ENCODE measurements around the gene KIFAP3. TPM values are rescaled to one million over a fixed set of nuclear protein-coding genes. Genes with fewer than 3 reads are reported as not detected.
A peak's percentile ranks its signal among the peaks of the same experiment; 100 is the strongest.

KIFAP3 gene
- total RNA-seq, 1 experiment from 2014 or later: 20.0 TPM

DNA sequence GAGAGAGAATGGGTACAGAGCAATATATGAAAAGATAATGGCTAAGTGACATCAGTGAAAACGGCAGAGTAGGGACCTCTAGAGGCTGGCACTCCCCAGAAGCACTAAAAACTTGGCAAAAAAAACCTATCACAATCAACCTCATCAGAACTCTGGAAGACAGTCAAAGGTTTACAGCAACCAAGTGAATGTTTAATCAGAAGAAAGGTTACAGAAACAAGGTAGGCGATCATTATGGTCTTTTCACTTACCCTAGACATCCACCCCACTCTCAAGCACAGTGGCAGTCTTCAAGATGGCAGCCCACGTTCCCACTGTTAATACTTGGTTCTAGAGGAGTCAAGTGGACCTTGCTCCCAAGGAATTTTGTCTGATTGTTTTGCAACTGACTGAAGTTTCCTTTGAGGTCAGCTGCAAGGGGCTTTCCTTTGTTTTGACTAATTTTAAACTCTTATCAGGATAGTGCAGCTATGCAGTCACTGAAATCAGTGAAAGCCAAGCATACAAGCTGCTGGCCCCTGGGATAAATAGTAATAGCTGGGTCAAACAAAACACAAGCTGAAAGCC, 7.2 kb downstream of the KIFAP3 start:
- ChIA-PET POLR2A (no interaction called here), CTCF (no interaction called here)
- Histone ChIP-seq H3K36me3 (ENCODE audit: control insufficient read depth, insufficient read depth, low read length) (no peaks in the 10 kb centered on the region), H3K27ac (ENCODE audit: low read length) (peak overlapping the region; percentile 35; the same call in 1 of the 2 replicates), H3K4me3 (ENCODE audit: low read depth in 2 of 2, low read length in 2 of 2) (no peak overlapping the region), H3K9me3 (ENCODE audit: control insufficient read depth, insufficient read depth, low read depth, low read length) (no peaks in the 10 kb centered on the region; the same call in 1 of the 2 replicates), H3K27me3 (ENCODE audit: control insufficient read depth, insufficient read depth, low read length) (no peaks in the 10 kb centered on the region), H3K4me1 (ENCODE audit: control insufficient read depth, insufficient read depth, low read length) (no peaks in the 10 kb centered on the region)
- no TSS peak for BruUV-seq (replicated peaks)
- TF ChIP-seq, protein P1, sequence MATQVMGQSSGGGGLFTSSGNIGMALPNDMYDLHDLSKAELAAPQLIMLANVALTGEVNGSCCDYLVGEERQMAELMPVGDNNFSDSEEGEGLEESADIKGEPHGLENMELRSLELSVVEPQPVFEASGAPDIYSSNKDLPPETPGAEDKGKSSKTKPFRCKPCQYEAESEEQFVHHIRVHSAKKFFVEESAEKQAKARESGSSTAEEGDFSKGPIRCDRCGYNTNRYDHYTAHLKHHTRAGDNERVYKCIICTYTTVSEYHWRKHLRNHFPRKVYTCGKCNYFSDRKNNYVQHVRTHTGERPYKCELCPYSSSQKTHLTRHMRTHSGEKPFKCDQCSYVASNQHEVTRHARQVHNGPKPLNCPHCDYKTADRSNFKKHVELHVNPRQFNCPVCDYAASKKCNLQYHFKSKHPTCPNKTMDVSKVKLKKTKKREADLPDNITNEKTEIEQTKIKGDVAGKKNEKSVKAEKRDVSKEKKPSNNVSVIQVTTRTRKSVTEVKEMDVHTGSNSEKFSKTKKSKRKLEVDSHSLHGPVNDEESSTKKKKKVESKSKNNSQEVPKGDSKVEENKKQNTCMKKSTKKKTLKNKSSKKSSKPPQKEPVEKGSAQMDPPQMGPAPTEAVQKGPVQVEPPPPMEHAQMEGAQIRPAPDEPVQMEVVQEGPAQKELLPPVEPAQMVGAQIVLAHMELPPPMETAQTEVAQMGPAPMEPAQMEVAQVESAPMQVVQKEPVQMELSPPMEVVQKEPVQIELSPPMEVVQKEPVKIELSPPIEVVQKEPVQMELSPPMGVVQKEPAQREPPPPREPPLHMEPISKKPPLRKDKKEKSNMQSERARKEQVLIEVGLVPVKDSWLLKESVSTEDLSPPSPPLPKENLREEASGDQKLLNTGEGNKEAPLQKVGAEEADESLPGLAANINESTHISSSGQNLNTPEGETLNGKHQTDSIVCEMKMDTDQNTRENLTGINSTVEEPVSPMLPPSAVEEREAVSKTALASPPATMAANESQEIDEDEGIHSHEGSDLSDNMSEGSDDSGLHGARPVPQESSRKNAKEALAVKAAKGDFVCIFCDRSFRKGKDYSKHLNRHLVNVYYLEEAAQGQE (IDR thresholded peaks at IDR 0.05; ENCODE audit: insufficient read depth in 1 of 2, low read depth in 2 of 2, low read length in 1 of 2): no peak
- TF ChIP-seq, protein P2, sequence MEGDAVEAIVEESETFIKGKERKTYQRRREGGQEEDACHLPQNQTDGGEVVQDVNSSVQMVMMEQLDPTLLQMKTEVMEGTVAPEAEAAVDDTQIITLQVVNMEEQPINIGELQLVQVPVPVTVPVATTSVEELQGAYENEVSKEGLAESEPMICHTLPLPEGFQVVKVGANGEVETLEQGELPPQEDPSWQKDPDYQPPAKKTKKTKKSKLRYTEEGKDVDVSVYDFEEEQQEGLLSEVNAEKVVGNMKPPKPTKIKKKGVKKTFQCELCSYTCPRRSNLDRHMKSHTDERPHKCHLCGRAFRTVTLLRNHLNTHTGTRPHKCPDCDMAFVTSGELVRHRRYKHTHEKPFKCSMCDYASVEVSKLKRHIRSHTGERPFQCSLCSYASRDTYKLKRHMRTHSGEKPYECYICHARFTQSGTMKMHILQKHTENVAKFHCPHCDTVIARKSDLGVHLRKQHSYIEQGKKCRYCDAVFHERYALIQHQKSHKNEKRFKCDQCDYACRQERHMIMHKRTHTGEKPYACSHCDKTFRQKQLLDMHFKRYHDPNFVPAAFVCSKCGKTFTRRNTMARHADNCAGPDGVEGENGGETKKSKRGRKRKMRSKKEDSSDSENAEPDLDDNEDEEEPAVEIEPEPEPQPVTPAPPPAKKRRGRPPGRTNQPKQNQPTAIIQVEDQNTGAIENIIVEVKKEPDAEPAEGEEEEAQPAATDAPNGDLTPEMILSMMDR (IDR thresholded peaks at IDR 0.05): peak; percentile 15; the same call in 1 of the 2 replicates
- ATAC-seq: no peak; the same call in 1 of the 2 replicates
- in situ Hi-C loops (cut with HindIII; ENCODE audit: low pct_unique_long_range_greater_than_20kb, low sequenced_read_pairs) (no loop called here), intact Hi-C loops (cut with micrococcal nuclease; ENCODE audit: unreplicated experiment) (no loop called here)
- DNase-seq (ENCODE audit: low read depth, low spot score): no peak

DNA sequence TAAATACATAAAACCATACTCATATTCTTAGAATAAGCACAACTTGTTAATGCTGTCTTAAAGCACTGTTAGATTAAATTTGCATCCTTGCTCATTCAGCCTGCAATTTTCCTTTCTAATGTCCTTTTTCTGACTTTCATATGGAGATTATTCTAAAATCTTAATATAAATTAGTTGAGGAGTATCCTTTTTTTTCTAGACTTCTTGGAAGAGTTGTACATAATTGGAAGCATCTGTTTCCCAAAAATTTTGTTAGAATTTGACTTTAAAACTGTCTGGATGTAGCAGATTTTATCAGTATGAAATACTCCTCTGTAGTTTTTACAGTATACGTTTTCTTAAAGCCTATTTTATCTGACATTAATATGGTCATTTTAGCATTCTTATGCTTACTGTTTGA, 9.7 kb downstream of the KIFAP3 start:
- no peak for ATAC-seq

More for the DNA sequence above, 9.7 kb downstream of the KIFAP3 start:
- no peak for DNase-seq (ENCODE audit: low read depth, low spot score)
- ChIA-PET CTCF (no interaction called here), POLR2A (no interaction called here)
- intact Hi-C loops (cut with micrococcal nuclease; ENCODE audit: unreplicated experiment) (no loop called here), in situ Hi-C loops (cut with HindIII; ENCODE audit: low pct_unique_long_range_greater_than_20kb, low sequenced_read_pairs) (no loop called here)
- no TSS peak for BruUV-seq (replicated peaks)
- TF ChIP-seq SIN3A (IDR thresholded peaks at IDR 0.05; ENCODE audit: borderline replicate concordance, insufficient read depth, low read depth, low read length) (no peak), TCF7L2 (IDR thresholded peaks at IDR 0.05; ENCODE audit: low read depth, low read length) (no peak), POLR2AphosphoS5 (IDR thresholded peaks at IDR 0.05; ENCODE audit: low read depth, low read length) (no peak)
- TF ChIP-seq, protein P2 (IDR thresholded peaks at IDR 0.05): no peak
- TF ChIP-seq, protein P1 (IDR thresholded peaks at IDR 0.05; ENCODE audit: insufficient read depth in 1 of 2, low read depth in 2 of 2, low read length in 1 of 2): no peak
- H3K4me1 ChIP-seq (ENCODE audit: control insufficient read depth, insufficient read depth, low read length): no peaks in the 10 kb centered on the region
- H3K27ac ChIP-seq (ENCODE audit: low read length): no peak overlapping the region
- H3K4me3 ChIP-seq (ENCODE audit: low read depth in 2 of 2, low read length in 2 of 2): no peak overlapping the region
- no peaks in the 10 kb centered on the region; the same call in 1 of the 2 replicates for H3K9me3 ChIP-seq (ENCODE audit: control insufficient read depth, insufficient read depth, low read depth, low read length)
- no peaks in the 10 kb centered on the region for H3K36me3 ChIP-seq (ENCODE audit: control insufficient read depth, insufficient read depth, low read length)
- H3K27me3 ChIP-seq (ENCODE audit: control insufficient read depth, insufficient read depth, low read length): no peaks in the 10 kb centered on the region
